Lower leg skin (tissue), 4 donors: ENCODE measurements around the gene FOSL1. TPM values are rescaled to one million over a fixed set of nuclear protein-coding genes. Genes with fewer than 3 reads are reported as not detected.

Experiments used
- DNase-seq, 2 donors: peaks; one replicate each; pipeline ENCODE4 v3.0.0-alpha.2; 2019; ENCODE audit warnings: low spot score in 2 of 2
- H3K4me3 ChIP-seq: fragments of 200-600 bp; sonication (generic); 2 replicates; pipeline ENCODE4 v1.5.1; 2017; ENCODE audit warnings: mild to moderate bottlenecking, low read depth; ENCODE audit not compliant: poor library complexity, severe bottlenecking
- POLR2A ChIP-seq, 2 donors: fragments of 450-650 bp; IDR thresholded peaks; one replicate each; pipeline ENCODE4 v1.6.1; 2016 to 2017; ENCODE audit warnings: antibody characterized with exemption in 2 of 2, mild to moderate bottlenecking in 1 of 2, moderate library complexity in 1 of 2
- WGBS, 2 donors: methylation state at CpG; one replicate each; pipeline ENCODE4 v1.1.5; 2018; 5-methylcytosine and 5-hydroxymethylcytosine counted together
- intact Hi-C: fragments of 100-400 bp; cut with DNase I; formaldehyde crosslinking; loops from one replicate; pipeline ENCODE4 v1.15.0; 2023; ENCODE audit warnings: low total_unique reads
- total RNA-seq, 4 donors: library from RNA; depleted of rRNA; stranded (reverse); fragments of >200 nt; gene quantifications; one replicate each; pipeline ENCODE4 v1.1.0, GENCODE V29; 2016
- TF ChIP-seq, protein P1 (sequence below), 3 donors: fragments of 450-650 bp; IDR thresholded peaks; one replicate each; pipeline ENCODE4 v1.5.1; 2016; ENCODE audit warnings: antibody characterized with exemption in 3 of 3, mild to moderate bottlenecking in 3 of 3, moderate library complexity in 2 of 3

Gene FOSL1
- total RNA-seq, 4 donors from 2014 or later = 2.4 to 7.5 (median 5.3) TPM

DNA sequence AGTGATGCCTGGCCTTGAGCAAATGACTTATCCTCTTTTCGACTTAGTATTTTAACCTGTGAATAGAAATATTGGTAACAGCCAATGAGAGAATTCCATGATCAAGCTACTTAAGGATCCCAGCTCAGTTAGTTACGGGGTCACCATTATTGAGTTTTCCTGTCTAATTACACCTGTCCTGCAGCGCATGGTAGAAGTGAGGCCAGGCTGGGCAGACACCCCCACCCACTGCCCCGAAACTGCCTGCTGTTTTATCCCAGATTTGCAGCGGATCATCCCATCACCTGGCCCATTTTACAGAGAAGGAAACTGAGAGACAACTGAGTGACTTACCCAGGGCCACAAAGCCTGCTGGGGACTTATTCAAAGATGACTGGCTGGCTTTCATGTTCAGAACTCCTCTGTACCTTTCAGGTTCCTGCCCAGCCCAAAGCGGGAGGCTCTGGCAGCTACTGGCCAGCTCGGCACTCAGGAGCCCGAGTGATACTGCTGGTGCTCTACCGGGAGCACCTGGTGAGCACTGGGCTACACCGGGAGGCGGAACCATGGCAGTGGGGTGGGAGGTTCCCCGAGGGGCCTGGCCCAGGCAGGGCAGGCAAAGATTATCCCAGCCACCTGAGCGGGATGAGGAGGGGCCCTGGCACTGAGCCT is 38.5 kb downstream of the FOSL1 start:
- WGBS, 2 donors = 79 to 83% methylated on average over 7 to 13 of the region's 13 CpGs
- DNase-seq = no peak
- H3K4me3 ChIP-seq = no peak overlapping the region
- no peak for TF ChIP-seq POLR2A (IDR thresholded peaks at IDR 0.05)
- TF ChIP-seq, protein P1, sequence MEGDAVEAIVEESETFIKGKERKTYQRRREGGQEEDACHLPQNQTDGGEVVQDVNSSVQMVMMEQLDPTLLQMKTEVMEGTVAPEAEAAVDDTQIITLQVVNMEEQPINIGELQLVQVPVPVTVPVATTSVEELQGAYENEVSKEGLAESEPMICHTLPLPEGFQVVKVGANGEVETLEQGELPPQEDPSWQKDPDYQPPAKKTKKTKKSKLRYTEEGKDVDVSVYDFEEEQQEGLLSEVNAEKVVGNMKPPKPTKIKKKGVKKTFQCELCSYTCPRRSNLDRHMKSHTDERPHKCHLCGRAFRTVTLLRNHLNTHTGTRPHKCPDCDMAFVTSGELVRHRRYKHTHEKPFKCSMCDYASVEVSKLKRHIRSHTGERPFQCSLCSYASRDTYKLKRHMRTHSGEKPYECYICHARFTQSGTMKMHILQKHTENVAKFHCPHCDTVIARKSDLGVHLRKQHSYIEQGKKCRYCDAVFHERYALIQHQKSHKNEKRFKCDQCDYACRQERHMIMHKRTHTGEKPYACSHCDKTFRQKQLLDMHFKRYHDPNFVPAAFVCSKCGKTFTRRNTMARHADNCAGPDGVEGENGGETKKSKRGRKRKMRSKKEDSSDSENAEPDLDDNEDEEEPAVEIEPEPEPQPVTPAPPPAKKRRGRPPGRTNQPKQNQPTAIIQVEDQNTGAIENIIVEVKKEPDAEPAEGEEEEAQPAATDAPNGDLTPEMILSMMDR (IDR thresholded peaks at IDR 0.05) = no peak
- intact Hi-C loops = no loop called here

GRCh38 chr11:65861165-65861505 is 39.1 kb downstream of the FOSL1 start:
- DNase-seq = peak in 1 of 2 donors; percentile 24
- intact Hi-C loops = no loop called here
- WGBS, 2 donors = 6 to 10% methylated on average over 14 of the region's 14 CpGs
- TF ChIP-seq, protein P1 (IDR thresholded peaks at IDR 0.05) = no peak
- TF ChIP-seq POLR2A (IDR thresholded peaks at IDR 0.05) = no peak
- peak overlapping the region; percentile 49 for H3K4me3 ChIP-seq

- peak within 1 kb of the TSS; percentile 49 for H3K4me3 ChIP-seq
- TF ChIP-seq, protein P1 (IDR thresholded peaks at IDR 0.05) = no peak
- TF ChIP-seq POLR2A (IDR thresholded peaks at IDR 0.05) = peak in 1 of 2 donors; percentile 4
- WGBS, 2 donors = 0 to 1% methylated on average over 42 to 44 of the region's 78 CpGs
- intact Hi-C loops = no loop called here
- DNase-seq = peak; percentile 97 to 99
Measured at GRCh38 chr11:65860278-65861164, 39.7 kb downstream of the FOSL1 start, which contains the start of gene MUS81. Gene MUS81 (plus strand): TSS chr11:65860433. CDS start chr11:65860754, 321 bp downstream.

- intact Hi-C loops = no loop called here
- H3K4me3 ChIP-seq = peak overlapping the region; percentile 49
- peak in 1 of 2 donors; percentile 91 for DNase-seq
- TF ChIP-seq, protein P1 (IDR thresholded peaks at IDR 0.05) = no peak
- TF ChIP-seq POLR2A (IDR thresholded peaks at IDR 0.05) = no peak
- 0 to 1% methylated on average over 16 of the region's 16 CpGs for WGBS, 2 donors
Measured at GRCh38 chr11:65859812-65860277, 40.3 kb downstream of the FOSL1 start.

DNA sequence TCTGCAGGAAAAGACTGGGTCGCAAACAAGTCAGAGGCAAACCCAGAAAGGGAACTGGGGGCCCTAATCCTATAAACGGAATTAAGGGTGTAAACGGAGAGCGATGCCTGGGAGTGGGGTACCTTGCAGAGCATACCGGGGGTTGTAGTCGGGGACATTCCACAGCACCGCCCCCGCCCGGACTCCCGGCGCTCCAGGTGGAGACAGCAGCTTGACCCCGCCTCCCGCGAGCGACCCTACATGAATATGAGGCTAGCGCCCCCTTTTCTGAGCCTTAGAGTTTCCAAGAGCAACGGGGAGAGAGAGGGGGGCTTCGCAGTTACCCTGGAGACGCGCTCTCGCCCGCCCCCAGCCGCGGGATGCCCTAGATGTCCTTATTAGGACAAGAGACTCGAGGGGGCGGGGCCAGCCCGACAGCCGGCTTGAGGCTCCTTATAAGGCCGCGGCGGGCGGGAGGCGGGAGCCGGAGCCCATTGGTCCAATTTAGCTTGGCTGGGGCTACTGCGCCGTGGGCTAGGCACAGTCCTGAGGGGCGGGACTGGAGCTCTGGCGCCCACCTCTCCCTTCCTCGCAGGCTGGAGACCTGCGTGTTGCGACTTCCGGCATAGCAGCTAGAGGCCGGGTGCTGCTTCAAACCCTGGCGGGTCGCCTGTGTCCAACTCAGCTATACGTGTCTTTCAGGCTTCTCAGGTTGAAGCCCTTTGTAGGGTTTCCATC is 40.9 kb downstream of the FOSL1 start:
- peak; percentile 99 to 100 for DNase-seq
- TF ChIP-seq, protein P1 (IDR thresholded peaks at IDR 0.05) = no peak
- peak in 1 of 2 donors; percentile 86 for TF ChIP-seq POLR2A (IDR thresholded peaks at IDR 0.05)
- intact Hi-C loops = no loop called here
- WGBS, 2 donors = 2% methylated on average over 25 to 46 of the region's 46 CpGs
- peak overlapping the region; percentile 49 for H3K4me3 ChIP-seq
